GM12872 (cell line): ENCODE measurements around the gene MBNL2.

Experiments
- TF ChIP-seq, protein P1 (sequence below): IDR thresholded peaks from 3 replicates; pipeline ENCODE4 v1.5.1; 2011; ENCODE audit warnings: low read depth, mild to moderate bottlenecking, low read length, moderate library complexity; ENCODE audit not compliant: insufficient read depth

Gene MBNL2

DNA sequence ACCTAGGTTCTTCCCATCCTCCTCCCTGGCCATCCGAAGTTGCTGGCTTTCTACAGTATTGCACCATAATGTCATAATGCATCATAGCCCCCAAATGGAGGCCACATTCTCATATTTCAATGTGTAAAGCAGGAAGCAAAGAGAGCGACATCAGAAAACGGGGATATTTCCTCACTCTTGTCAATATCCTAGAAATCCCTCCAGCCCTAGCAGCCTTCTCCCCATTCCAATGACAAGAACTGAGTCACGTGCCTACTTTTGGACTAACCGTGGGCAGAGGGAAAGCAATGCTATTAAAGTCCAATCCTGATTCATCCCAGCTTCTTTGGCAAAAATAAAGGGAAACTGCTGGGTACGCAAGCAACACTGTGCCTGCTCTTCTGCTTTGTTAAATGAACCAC, 207.5 kb downstream of the MBNL2 start:
- TF ChIP-seq, protein P1, sequence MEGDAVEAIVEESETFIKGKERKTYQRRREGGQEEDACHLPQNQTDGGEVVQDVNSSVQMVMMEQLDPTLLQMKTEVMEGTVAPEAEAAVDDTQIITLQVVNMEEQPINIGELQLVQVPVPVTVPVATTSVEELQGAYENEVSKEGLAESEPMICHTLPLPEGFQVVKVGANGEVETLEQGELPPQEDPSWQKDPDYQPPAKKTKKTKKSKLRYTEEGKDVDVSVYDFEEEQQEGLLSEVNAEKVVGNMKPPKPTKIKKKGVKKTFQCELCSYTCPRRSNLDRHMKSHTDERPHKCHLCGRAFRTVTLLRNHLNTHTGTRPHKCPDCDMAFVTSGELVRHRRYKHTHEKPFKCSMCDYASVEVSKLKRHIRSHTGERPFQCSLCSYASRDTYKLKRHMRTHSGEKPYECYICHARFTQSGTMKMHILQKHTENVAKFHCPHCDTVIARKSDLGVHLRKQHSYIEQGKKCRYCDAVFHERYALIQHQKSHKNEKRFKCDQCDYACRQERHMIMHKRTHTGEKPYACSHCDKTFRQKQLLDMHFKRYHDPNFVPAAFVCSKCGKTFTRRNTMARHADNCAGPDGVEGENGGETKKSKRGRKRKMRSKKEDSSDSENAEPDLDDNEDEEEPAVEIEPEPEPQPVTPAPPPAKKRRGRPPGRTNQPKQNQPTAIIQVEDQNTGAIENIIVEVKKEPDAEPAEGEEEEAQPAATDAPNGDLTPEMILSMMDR, result no peak

DNA sequence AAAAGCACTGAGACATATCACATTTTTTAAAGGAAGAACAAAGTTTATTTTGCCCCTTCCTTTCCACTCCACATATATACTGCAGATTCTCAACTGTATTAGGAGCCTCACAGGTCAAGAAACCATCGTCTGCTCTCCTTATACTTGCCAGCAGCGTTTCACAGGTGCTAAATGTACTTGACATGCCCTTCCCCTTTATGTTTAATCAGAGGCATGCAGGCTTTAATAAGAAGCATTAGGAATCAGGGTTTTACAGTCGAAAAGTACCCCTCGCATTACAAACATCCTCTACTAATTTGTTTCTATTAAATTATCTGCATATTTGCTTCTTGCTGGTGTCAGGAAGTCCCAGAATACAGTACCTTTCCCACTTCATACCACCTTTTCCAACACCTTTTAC, 208.2 kb downstream of the MBNL2 start:
- TF ChIP-seq, protein P1, result no peak

DNA sequence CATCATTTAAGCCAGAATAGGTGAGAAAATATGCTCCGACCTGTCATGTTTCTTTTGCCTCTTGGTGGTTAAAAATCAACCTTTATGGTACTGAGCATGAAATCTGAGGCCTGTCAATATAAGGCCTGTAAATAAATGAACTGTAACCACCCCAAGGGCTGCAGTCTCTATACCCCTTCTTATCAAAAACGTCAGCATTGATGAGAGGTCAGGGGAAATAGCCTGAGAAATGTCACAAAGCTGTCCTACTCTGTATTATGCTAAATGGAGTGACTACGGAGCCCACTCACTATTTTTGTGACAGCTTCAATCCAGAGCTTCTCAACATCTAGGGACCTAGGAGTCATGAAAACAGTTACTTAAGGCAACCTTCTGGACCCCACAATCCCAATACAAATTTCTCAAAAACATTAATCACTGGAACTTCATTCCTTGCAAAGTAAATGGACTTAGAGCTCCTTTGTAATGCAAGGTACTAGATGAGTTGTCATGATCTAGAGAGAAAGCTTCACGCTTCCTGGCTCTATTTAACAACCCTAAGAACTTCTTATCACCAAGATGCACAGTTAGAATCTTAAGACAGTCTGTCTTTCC, 209.1 kb downstream of the MBNL2 start:
- TF ChIP-seq, protein P1, result no peak

DNA sequence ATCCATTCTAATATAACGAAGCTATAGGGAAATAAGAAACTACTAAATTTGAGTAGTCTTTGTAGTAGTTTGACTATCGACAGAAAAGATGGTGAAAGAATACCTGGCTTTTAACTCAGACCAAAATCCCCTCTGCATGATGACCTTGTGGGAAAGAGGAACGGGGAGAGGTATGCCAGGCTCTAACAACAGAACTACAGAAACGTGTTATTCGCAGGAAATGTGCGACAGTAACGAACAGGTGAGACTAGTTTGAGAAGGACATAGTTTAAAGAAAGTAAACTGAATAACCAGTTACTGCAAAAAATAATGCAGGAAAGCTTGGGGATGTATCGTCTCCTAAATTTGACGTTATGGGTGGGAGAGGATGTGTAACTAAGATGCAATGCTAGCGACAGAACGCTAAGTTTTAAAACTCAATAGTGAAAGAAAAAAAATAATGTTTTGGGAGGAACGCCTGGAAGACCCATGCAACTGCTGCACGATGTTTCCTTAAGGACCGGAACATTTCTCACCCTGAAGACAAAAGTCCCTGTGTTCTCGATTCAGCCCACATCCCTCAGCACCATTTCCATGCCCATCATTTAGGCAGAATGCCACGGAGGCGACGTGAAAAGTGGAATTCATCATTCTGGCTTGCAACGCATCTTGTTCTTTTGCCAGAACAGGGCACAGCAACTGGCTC, 210.2 kb downstream of the MBNL2 start:
- TF ChIP-seq, protein P1, result no peak

DNA sequence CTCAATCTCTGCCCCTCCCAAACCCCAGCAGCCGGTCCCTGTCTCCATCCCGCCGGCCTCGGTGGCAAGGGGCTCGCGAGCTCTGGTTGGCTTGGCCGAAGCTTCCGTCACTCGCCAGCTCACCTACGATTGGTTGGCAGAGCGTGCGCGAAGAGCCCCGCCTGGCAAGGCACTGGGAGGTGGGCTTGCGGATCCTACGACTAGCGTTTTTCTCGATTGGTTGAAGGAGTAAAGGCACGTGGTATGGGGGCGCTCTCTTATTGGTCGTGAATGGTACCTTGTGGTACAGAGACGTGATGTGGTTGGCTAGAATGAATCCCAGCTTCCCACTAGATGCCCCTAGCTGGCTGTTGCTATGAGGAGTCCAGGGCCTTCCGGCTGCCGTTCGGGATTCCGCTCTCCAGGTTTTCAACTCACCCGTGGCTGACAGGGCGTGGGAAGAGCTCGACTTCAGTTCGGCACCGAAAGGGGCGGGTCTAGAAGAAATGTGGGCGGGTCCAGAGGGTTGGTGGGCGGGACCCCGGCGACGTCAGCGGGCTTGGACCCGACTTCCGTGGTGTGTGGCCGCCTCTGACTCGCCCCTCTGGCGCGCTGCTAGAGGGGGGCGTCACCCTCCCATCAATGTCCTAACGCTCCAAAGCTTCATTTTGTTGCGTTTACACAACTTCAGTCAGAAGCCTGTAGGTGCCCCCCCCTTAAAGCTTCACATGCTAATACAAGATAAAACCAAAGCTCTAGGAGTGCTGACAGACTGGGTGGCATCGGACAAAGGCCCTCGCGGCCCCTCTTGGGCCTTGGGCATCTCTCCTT, 211.0 kb downstream of the MBNL2 start:
- TF ChIP-seq, protein P1, result no peak

DNA sequence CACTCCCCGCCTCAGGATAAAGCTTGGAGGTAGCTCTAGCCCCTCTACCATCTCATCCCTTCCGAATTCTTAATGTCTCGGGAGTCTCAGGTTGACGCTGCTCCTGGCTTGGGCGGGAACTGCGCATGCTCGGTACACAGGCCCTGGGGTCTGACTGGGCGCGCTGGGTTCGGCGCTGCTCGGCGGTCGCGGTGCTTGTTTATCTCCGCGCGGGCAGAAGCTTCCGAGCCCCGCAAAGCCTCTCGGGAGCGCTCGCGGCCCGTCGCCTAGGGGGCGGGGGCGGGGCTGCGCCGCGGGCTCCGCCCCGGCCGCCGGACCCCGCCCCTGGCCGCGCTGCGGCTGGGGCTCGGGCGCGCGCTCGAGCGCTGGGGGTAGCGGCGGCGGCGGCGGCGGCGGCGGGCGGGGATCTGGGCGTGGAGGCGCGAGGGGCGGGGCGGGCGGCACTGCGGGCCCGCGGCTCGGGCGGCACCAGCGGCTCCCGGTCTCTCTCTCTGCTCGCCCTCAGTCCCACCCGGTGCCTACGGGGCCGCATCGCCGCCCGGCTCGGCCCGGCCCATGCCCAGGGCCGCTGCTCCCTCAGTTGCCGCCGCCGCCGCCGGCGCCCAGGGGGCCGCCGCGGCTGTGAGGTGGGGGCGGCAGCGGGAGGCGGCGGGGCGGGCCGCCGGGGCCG, 211.7 kb downstream of the MBNL2 start, which contains the start of gene RAP2A:
Gene RAP2A (plus strand): TSS at position 443 of the 670 bp plus-strand sequence. CDS start 302 bp downstream, outside the sequence.
- TF ChIP-seq, protein P1, result no peak
